BJ (cell line): ENCODE results near the gene TMEM176A. TPM values are rescaled to one million over a fixed set of nuclear protein-coding genes. Genes with fewer than 3 reads are reported as not detected.

Experiments
- CTCF ChIA-PET: fragments of 350-600 bp; formaldehyde crosslinking; extraction: SDS; loops from one replicate; lab custom pipeline; 2021; ENCODE audit warnings: antibody characterized with exemption, inconsistent platforms; lab: Yijun Ruan, JAX
- POLR2A ChIA-PET: fragments of 300-600 bp; sonication (Branson Sonifier 250); formaldehyde crosslinking; extraction: SDS; loops from one replicate; lab custom pipeline; 2021; ENCODE audit warnings: antibody characterized with exemption; lab: Charles Lee
- DNase-seq: peaks from one replicate; pipeline ENCODE4 v3.0.0-alpha.2; 2011; ENCODE audit warnings: low read depth
- H3K27me3 ChIP-seq: 2 replicates; pipeline ENCODE4 v1.6.0; 2011; ENCODE audit warnings: low read length; ENCODE audit not compliant: control insufficient read depth, insufficient read depth
- H3K36me3 ChIP-seq: 2 replicates; pipeline ENCODE4 v1.5.1; 2011; ENCODE audit warnings: low read length; ENCODE audit not compliant: control insufficient read depth, insufficient read depth
- H3K4me3 ChIP-seq: 2 replicates; pipeline ENCODE4 v1.5.1; 2011; ENCODE audit warnings: low read depth, mild to moderate bottlenecking, control low read depth, low read length
- polyA plus RNA-seq: library from polyadenylated mRNA; depleted of rRNA; stranded (reverse); fragments of >200 nt; gene quantifications from 2 replicates; pipeline ENCODE4 v1.2.3, GENCODE V29; 2011
- TF ChIP-seq, protein P1 (sequence below): IDR thresholded peaks from 2 replicates; pipeline ENCODE4 v1.5.1; 2011; ENCODE audit warnings: low read depth, mild to moderate bottlenecking, control low read depth, inconsistent platforms, low read length, moderate library complexity; ENCODE audit not compliant: insufficient read depth

TMEM176A gene
- polyA plus RNA-seq, 1 experiment: not detected

DNA sequence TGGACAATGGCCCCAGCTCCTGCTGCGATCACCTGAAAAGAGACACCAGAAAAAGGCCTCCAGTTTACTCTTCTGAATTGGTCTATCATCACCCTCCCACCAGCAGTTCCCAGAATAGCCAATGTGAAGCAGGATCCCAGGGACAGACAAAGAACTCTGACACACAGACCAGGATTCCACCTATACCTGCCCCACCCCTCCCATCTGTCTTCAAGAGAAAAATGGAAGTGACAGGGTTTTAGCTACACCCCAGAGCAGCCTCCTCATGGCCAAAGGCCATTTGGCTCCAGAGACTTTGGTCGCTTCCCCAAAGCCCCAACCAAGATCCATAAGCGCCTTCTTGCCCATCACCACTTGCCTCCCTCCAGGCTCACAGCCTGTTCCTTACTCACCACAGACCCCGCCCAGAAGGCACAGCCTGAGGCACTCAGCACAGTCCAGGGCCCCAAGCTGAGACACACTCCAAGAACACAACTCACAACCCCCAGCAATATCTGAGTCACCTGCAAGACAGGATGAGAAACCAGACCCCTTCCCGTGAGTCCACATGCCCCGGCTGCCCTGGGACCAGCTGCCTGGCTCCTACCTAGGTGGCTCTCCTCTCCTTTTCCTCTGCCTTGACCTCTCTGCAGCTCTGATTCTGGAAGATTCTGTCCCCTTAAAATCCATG is 6.9 kb upstream of the TMEM176A start:
- TF ChIP-seq, protein P1, sequence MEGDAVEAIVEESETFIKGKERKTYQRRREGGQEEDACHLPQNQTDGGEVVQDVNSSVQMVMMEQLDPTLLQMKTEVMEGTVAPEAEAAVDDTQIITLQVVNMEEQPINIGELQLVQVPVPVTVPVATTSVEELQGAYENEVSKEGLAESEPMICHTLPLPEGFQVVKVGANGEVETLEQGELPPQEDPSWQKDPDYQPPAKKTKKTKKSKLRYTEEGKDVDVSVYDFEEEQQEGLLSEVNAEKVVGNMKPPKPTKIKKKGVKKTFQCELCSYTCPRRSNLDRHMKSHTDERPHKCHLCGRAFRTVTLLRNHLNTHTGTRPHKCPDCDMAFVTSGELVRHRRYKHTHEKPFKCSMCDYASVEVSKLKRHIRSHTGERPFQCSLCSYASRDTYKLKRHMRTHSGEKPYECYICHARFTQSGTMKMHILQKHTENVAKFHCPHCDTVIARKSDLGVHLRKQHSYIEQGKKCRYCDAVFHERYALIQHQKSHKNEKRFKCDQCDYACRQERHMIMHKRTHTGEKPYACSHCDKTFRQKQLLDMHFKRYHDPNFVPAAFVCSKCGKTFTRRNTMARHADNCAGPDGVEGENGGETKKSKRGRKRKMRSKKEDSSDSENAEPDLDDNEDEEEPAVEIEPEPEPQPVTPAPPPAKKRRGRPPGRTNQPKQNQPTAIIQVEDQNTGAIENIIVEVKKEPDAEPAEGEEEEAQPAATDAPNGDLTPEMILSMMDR: no peak
- POLR2A ChIA-PET: no interaction called here
- H3K27me3 ChIP-seq: no peaks in the 10 kb centered on the region
- H3K4me3 ChIP-seq: no peak overlapping the region
- H3K36me3 ChIP-seq: no peaks in the 10 kb centered on the region
- no peak for DNase-seq
- CTCF ChIA-PET: interaction anchor here (1.4 kb wide), 1 partner anchor 15 kb away, joined by 4 read pairs; no protein-coding TSS in a partner anchor

DNA sequence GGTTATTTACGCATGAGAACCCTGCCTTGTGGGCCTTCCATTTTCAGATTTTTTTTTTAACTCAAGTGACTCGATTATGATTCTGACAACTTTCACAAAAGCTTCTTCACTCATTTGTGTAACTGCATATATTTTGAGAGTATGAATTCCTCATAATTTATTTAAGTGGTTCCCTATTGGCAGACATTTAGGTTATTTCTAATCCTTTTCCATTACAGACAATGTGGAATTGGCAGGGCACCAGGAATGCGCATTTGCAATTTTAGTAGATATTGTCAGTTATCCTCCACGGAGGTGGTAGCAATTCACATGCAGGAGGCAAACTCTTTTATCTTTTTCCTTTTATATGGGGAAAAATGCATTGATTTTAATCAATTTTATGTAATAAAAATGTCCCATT is 2.9 kb upstream of the TMEM176A start:
- Histone ChIP-seq H3K4me3 (no peak overlapping the region), H3K36me3 (no peaks in the 10 kb centered on the region), H3K27me3 (peaks cover 11% of the 10 kb centered on the region; the same call in 1 of the 2 replicates)
- CTCF ChIA-PET: no interaction called here
- POLR2A ChIA-PET: no interaction called here
- no peak for DNase-seq
- TF ChIP-seq, protein P1: no peak

DNA sequence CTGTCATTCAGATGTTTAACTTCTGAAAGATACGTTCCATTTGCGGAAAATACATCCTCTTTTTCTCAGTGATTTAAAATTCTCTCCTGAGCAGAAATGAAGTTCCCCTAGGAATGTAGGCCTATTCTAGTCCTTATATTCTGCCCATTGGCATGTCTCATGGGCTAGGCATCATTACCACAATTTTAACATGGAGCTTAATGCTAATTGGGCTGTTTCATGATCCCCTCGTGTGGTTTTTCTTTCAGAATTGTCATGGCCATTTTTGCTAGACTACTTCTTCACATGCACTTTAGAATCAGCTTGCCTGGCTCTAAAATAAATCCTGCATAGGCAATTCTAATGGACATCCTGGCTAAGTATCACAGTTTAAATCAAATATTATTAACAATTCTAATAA is 1.4 kb upstream of the TMEM176A start:
- CTCF ChIA-PET: interaction anchor here (1.1 kb wide), 1 partner anchor 20 kb away, joined by 4 read pairs; no protein-coding TSS in a partner anchor
- TF ChIP-seq, protein P1: no peak
- Histone ChIP-seq H3K27me3 (peaks cover 11% of the 10 kb centered on the region; the same call in 1 of the 2 replicates), H3K4me3 (no peak overlapping the region), H3K36me3 (no peaks in the 10 kb centered on the region)
- no peak for DNase-seq
- POLR2A ChIA-PET: no interaction called here

DNA sequence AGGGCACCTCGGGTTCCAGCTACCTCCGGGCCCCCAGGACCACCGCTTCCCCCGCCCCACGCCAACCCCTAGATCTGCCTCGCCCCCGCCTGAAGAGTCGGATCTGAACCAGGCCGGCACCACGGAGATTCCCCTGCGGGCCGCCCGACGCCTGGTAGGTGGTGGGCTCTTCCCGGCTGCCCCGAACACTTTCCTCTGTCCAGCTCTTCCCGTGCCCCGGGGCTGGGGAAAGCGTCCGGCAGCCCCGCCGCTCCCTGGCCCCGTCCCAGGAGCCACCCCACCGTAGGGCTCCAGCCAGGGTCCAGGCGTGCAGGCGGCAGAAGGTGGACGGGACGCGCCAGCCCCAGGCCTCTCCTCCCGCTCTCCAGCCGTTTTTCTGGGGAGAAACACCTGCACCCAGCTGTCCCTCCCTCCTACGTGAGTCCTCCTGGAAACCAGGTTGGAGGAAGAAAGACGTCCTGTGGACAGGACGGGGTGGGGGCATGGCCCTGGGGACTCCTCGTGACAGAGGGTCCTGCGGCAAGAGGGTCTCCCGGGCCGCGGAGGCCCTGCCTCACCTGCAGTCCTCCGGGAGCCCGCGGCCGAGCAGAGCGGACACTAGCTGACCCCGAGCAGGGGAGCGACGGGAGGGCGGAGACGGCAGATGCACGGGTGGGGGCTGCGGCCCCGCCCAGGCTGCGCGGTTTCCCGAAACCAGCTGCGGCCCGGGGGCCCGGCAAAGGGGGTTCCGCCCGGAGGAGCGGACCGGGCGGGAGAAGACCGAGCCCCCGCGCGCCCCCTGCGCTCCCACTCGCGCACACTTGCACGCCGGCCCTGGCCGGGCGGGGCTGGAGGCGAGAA is 608 bp upstream of the TMEM176A start, which contains the start of gene TMEM176B:
TMEM176B (minus strand) TSS at position 624 of the 840 bp plus-strand sequence. CDS start 3,795 bp downstream, outside the sequence.
- POLR2A ChIA-PET: no interaction called here
- CTCF ChIA-PET: interaction anchor here (1.1 kb wide), 1 partner anchor 21 kb away, joined by 4 read pairs; no protein-coding TSS in a partner anchor
- no peak for DNase-seq
- Histone ChIP-seq H3K36me3 (no peaks in the 10 kb centered on the region), H3K27me3 (peaks cover 11% of the 10 kb centered on the region; the same call in 1 of the 2 replicates), H3K4me3 (no peak within 1 kb of the TSS)
- TF ChIP-seq, protein P1: no peak

DNA sequence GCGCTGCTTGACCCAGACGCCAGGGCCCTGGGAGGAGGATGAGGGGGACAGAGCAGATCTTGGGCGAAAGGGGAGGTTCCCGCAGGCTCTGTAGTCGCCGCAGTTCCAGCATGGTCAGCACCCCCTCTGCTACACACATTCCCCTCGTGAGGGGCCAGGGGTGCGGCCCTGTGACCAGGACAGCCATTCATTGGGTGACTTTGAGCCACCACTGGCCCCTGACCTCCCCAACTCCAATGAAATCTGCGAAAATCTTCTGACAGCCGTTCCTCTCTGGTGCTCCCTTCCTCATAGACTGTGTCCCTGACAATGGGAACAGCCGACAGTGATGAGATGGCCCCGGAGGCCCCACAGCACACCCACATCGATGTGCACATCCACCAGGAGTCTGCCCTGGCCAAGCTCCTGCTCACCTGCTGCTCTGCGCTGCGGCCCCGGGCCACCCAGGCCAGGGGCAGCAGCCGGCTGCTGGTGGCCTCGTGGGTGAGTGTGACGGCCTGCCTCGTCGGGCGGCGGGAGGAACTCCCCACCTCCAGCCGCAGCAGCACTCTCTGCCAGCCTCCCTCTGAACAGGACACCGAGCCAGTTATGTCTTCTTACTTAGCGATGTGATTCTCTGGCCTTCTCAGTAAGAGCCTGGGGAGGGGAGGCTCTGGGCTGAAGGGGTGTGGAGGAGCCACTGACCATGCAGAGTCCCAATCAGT is 825 bp downstream of the TMEM176A start:
- TF ChIP-seq, protein P1: no peak
- CTCF ChIA-PET: no interaction called here
- POLR2A ChIA-PET: no interaction called here

More for the DNA sequence above, 825 bp downstream of the TMEM176A start:
- no peak for DNase-seq
- H3K27me3 ChIP-seq: peaks cover 11% of the 10 kb centered on the region; the same call in 1 of the 2 replicates
- H3K36me3 ChIP-seq: no peaks in the 10 kb centered on the region
- H3K4me3 ChIP-seq: no peak overlapping the region
